ENCODE results near the gene ZSWIM9.
"Not testable (repeated sequence)": the region's sequence is repeated elsewhere in the genome, so short reads cannot be mapped to it uniquely, and the experiment has no call there.

ZSWIM9 gene

DNA sequence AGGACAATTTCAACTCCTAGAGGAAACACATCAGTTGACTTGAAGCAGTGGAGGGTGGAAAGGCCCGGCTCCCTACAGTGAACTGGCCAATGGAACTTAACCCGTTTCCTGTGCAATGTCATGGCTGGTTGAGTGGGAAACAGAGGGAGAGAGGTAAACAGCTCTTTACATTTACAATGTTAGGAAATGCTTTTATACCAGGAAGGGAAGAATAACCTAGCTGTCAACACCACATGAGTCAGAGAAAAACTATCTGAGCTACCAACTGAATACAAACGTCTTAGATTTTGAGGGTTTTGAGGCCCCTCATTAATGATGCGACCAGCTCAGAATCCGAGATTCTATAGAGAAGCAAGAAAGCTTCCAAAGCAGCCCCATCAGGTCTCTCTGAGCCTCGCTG, 48.5 kb downstream of the ZSWIM9 start:
- in situ Hi-C loops (cut with MboI; ENCODE audit: low pct_unique_long_range_greater_than_20kb, low sequenced_read_pairs, unreplicated experiment) = no loop called here
- TF ChIP-seq CTCF (IDR thresholded peaks at IDR 0.05; ENCODE audit: extremely low read depth, insufficient read depth, missing control alignments) = no peak
- no peak for DNase-seq (ENCODE audit: low spot score)

- in situ Hi-C loops (cut with MboI; ENCODE audit: low pct_unique_long_range_greater_than_20kb, low sequenced_read_pairs, unreplicated experiment) = not testable (repeated sequence)
Measured at GRCh38 chr19:48220784-48221183, 50.3 kb downstream of the ZSWIM9 start.

DNA sequence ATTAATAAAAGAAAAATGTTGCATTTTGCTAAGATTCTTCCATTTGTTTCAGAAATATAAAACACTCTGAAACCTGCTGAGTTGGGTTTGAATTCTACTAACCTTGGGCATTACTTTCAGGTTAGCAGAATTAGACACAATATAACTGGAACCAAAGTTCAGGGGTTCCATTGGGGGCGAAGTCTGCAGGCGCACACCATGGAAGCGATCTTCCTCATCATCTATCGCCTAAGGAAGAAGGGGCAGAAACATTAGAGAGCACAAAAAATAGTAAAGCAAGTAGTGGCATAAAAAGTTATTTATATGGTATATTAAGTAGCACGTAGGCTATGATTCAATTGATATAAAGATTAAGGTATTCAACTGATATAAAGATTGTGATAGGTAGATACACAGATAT, 51.1 kb downstream of the ZSWIM9 start:
- no peak for DNase-seq (ENCODE audit: low spot score)
- in situ Hi-C loops (cut with MboI; ENCODE audit: low pct_unique_long_range_greater_than_20kb, low sequenced_read_pairs, unreplicated experiment) = no loop called here
- TF ChIP-seq CTCF (IDR thresholded peaks at IDR 0.05; ENCODE audit: extremely low read depth, insufficient read depth, missing control alignments) = no peak

More at GRCh38 chr19:48220784-48221183, 50.3 kb downstream of the ZSWIM9 start:
- not testable (repeated sequence) for DNase-seq (ENCODE audit: low spot score)

- DNase-seq (ENCODE audit: low spot score) = no peak
- TF ChIP-seq CTCF (IDR thresholded peaks at IDR 0.05; ENCODE audit: extremely low read depth, insufficient read depth, missing control alignments) = no peak
- in situ Hi-C loops (cut with MboI; ENCODE audit: low pct_unique_long_range_greater_than_20kb, low sequenced_read_pairs, unreplicated experiment) = no loop called here
Measured at GRCh38 chr19:48230555-48231129, 60.2 kb downstream of the ZSWIM9 start.

DNA sequence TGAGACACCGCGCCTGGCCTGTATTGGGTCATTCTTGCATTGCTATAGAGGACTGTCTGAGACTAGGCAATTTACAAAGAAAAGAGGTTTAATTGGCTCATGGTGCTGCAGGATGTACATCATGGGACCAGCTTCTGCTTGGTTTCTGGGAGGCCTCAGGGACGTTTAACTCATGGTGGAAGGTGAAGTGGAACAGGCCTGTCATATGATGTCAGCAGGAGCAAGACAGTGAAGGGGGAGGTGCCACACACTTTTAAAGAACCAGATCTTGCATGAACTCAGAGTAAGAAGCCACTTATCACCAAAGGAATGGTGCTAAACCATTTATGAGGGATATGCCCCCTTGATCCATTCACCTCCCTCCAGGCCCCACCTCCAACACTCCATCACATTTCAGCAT, 66.6 kb downstream of the ZSWIM9 start:
- in situ Hi-C loops (cut with MboI; ENCODE audit: low pct_unique_long_range_greater_than_20kb, low sequenced_read_pairs, unreplicated experiment) = no loop called here
- TF ChIP-seq CTCF (IDR thresholded peaks at IDR 0.05; ENCODE audit: extremely low read depth, insufficient read depth, missing control alignments) = no peak
- DNase-seq (ENCODE audit: low spot score) = no peak

DNA sequence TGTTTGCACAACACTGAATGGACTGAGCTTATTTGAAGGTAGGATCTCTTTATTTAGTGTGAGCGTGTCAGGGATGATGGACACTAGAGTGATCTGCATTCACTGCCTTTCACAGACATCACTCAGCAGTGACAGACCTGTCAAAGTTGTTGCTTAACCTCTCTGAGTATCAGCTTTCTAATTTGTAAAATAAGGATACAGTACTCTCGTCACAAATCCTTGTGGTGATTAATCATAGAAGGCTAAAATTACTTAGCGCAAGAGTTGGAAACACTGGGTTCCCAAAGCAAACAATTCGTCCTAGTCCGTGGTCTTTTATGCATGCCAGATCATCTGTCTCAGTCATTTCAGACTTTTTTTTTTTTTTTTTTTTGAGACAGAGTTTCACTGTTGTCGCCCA, 68.6 kb downstream of the ZSWIM9 start:
- in situ Hi-C loops (cut with MboI; ENCODE audit: low pct_unique_long_range_greater_than_20kb, low sequenced_read_pairs, unreplicated experiment) = no loop called here
- no peak for TF ChIP-seq CTCF (IDR thresholded peaks at IDR 0.05; ENCODE audit: extremely low read depth, insufficient read depth, missing control alignments)
- DNase-seq (ENCODE audit: low spot score) = no peak

- TF ChIP-seq CTCF (IDR thresholded peaks at IDR 0.05; ENCODE audit: extremely low read depth, insufficient read depth, missing control alignments) = no peak
- DNase-seq (ENCODE audit: low spot score) = no peak
- in situ Hi-C loops (cut with MboI; ENCODE audit: low pct_unique_long_range_greater_than_20kb, low sequenced_read_pairs, unreplicated experiment) = no loop called here
Measured at GRCh38 chr19:48239582-48240141, 69.2 kb downstream of the ZSWIM9 start.

GRCh38 chr19:48241771-48242170, 71.3 kb downstream of the ZSWIM9 start:
- DNase-seq (ENCODE audit: low spot score); in situ Hi-C loops (cut with MboI; ENCODE audit: low pct_unique_long_range_greater_than_20kb, low sequenced_read_pairs, unreplicated experiment): not testable (repeated sequence)
